Measurements from ENCODE around the gene INPP5A. TPM values are rescaled to one million over a fixed set of nuclear protein-coding genes. Genes with fewer than 3 reads are reported as not detected.

Gene INPP5A
- total and polyA plus RNA-seq, 2 of the 13 experiments (the other 11 are each of a cell fraction or from before 2014, with no cell fraction given): 17.5 to 37.9 TPM

GRCh38 chr10:132609211-132609610 lies 71.6 kb downstream of the INPP5A start (continued):
- TF ChIP-seq GATA4 (IDR thresholded peaks at IDR 0.05; ENCODE audit: borderline replicate concordance, low read depth): no peak

- Histone ChIP-seq H3K9me3 (ENCODE audit: low read length) (no peaks in the 10 kb centered on the region), H3K4me2 (ENCODE audit: low read depth, low read length) (no peak overlapping the region), H3K9ac (ENCODE audit: insufficient read depth, low read depth, low read length) (no peak overlapping the region), H3K4me1 (ENCODE audit: insufficient read depth, low read length) (0 out of 2 replicates have a peak, but pooled peaks cover 6% of the 10 kb centered on the region), H3K27me3 (ENCODE audit: control insufficient read depth in 1 of 2, insufficient read depth in 2 of 2, low read length in 2 of 2) (no peaks in the 10 kb centered on the region), H3K79me2 (ENCODE audit: insufficient read depth, low read length) (no peaks in the 10 kb centered on the region), H2AFZ (ENCODE audit: low read length) (no peak overlapping the region), H3K27ac (ENCODE audit: extremely low read length, insufficient read depth, low read length) (no peak overlapping the region), H3K36me3 (replicated peaks in 1 of 2; ENCODE audit: control insufficient read depth in 1 of 2, insufficient read depth in 2 of 2, low read length in 2 of 2) (no peaks in the 10 kb centered on the region), H4K20me1 (ENCODE audit: insufficient read depth, low read length) (no peaks in the 10 kb centered on the region; the same call in 1 of the 2 replicates), H3K4me3 (replicated peaks in 1 of 3; ENCODE audit: insufficient read depth in 1 of 3, low read depth in 2 of 3, low read length in 3 of 3) (no peak overlapping the region)
- POLR2A ChIA-PET: no interaction called here
- BruUV-seq (replicated peaks): no TSS peak
- DNase-seq (ENCODE audit: low spot score) (no peak), FAIRE-seq (no peak), ATAC-seq (no peak)
- in situ Hi-C loops (cut with HindIII; ENCODE audit: extremely low pct_ligation_motif_present, low pct_unique_long_range_greater_than_20kb): no loop called here
- CTCF ChIA-PET (ENCODE audit: low intra/inter-chr PET ratio, low total read pairs): no interaction called here
- intact Hi-C loops (cut with micrococcal nuclease; ENCODE audit: unreplicated experiment): no loop called here
- TF ChIP-seq CHD4 (IDR thresholded peaks at IDR 0.05; ENCODE audit: borderline replicate concordance, low read length): no peak
- TF ChIP-seq HNRNPH1 (optimal IDR thresholded peaks at IDR 0.05; ENCODE audit: low read depth, low read length): no peak
- no peak for TF ChIP-seq ZNF547 (CRISPR knock-in tag; IDR thresholded peaks at IDR 0.05)
- no peak for TF ChIP-seq ZNF598 (CRISPR knock-in tag; IDR thresholded peaks at IDR 0.05; ENCODE audit: borderline replicate concordance)
- TF ChIP-seq ZNF124 (CRISPR knock-in tag; IDR thresholded peaks at IDR 0.05): no peak
- TF ChIP-seq, protein P1, sequence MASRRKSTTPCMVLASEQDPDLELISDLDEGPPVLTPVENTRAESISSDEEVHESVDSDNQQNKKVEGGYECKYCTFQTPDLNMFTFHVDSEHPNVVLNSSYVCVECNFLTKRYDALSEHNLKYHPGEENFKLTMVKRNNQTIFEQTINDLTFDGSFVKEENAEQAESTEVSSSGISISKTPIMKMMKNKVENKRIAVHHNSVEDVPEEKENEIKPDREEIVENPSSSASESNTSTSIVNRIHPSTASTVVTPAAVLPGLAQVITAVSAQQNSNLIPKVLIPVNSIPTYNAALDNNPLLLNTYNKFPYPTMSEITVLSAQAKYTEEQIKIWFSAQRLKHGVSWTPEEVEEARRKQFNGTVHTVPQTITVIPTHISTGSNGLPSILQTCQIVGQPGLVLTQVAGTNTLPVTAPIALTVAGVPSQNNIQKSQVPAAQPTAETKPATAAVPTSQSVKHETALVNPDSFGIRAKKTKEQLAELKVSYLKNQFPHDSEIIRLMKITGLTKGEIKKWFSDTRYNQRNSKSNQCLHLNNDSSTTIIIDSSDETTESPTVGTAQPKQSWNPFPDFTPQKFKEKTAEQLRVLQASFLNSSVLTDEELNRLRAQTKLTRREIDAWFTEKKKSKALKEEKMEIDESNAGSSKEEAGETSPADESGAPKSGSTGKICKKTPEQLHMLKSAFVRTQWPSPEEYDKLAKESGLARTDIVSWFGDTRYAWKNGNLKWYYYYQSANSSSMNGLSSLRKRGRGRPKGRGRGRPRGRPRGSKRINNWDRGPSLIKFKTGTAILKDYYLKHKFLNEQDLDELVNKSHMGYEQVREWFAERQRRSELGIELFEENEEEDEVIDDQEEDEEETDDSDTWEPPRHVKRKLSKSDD (CRISPR knock-in tag; IDR thresholded peaks at IDR 0.05; ENCODE audit: low read depth): no peak
- TF ChIP-seq MYPOP (CRISPR knock-in tag; IDR thresholded peaks at IDR 0.05): no peak
- 92% methylated on average over 16 of the region's 20 CpGs for WGBS (ENCODE audit: low lambda C conversion rate)
Measured at GRCh38 chr10:132610071-132610701, 72.6 kb downstream of the INPP5A start.

Data from HepG2 (cell line).